Thyroid gland (tissue), 4 donors: Measurements from ENCODE around the gene RSBN1.

Experiments used
- POLR2A ChIP-seq, 2 donors: fragments of 450-650 bp; IDR thresholded peaks; one replicate each; pipeline ENCODE4 v1.6.1; 2017; ENCODE audit warnings: antibody characterized with exemption in 2 of 2, mild to moderate bottlenecking in 2 of 2, moderate library complexity in 1 of 2
- TF ChIP-seq, protein P1 (sequence below), 6 experiments: fragments of 200-600 bp in 3 of 6; fragments of 450-650 bp in 3 of 6; sonication (generic) in 3 of 6; IDR thresholded peaks; one replicate each; pipeline ENCODE4 v1.5.1; 2016 to 2019; ENCODE audit warnings: antibody characterized with exemption in 6 of 6, mild to moderate bottlenecking in 2 of 6, inconsistent platforms in 1 of 6, moderate library complexity in 1 of 6

GRCh38 chr1:113768916-113769600, 43.2 kb downstream of the RSBN1 start:
- TF ChIP-seq, protein P1, sequence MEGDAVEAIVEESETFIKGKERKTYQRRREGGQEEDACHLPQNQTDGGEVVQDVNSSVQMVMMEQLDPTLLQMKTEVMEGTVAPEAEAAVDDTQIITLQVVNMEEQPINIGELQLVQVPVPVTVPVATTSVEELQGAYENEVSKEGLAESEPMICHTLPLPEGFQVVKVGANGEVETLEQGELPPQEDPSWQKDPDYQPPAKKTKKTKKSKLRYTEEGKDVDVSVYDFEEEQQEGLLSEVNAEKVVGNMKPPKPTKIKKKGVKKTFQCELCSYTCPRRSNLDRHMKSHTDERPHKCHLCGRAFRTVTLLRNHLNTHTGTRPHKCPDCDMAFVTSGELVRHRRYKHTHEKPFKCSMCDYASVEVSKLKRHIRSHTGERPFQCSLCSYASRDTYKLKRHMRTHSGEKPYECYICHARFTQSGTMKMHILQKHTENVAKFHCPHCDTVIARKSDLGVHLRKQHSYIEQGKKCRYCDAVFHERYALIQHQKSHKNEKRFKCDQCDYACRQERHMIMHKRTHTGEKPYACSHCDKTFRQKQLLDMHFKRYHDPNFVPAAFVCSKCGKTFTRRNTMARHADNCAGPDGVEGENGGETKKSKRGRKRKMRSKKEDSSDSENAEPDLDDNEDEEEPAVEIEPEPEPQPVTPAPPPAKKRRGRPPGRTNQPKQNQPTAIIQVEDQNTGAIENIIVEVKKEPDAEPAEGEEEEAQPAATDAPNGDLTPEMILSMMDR (IDR thresholded peaks at IDR 0.05), result no peak
- TF ChIP-seq POLR2A (IDR thresholded peaks at IDR 0.05), result no peak
